Measurements from ENCODE around the gene AP2A1.

The AP2A1 gene

DNA sequence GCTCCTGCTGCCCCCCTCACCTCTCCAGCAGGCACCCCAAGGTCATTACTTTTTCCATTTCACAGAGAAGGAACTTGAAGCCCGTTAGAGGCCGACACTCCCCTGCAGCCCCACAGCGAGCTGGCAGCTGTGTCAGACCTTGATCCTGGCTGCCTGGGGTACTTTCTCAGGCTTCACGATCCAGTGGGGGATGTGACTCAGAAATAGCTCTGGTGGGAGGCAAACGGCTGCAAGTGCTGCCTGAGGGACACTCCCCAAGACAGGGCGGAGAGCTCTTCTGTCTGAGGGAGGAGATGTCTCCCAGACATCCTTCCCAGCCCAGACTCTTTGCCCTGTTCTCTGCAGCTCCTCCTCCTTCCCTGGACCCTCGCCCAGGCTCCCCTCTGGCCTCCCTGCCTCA, 8.5 kb upstream of the AP2A1 start:
- H3K9ac ChIP-seq (ENCODE audit: low read length) = no peak overlapping the region
- H3K9me2 ChIP-seq (replicated peaks; ENCODE audit: insufficient read depth, low read length) = no peaks in the 10 kb centered on the region
- no peaks in the 10 kb centered on the region for H3K27me3 ChIP-seq (ENCODE audit: low read length)
- no peaks in the 10 kb centered on the region for H3K36me3 ChIP-seq (ENCODE audit: low read length)
- no peak overlapping the region for H3K27ac ChIP-seq (ENCODE audit: low read depth, low read length)
- no peaks in the 10 kb centered on the region for H3K79me2 ChIP-seq (ENCODE audit: insufficient read depth, low read length)
- no peak for TF ChIP-seq EZH2phosphoT487 (conservative IDR thresholded peaks at IDR 0.05; ENCODE audit: low read length)
- TF ChIP-seq, protein P1, sequence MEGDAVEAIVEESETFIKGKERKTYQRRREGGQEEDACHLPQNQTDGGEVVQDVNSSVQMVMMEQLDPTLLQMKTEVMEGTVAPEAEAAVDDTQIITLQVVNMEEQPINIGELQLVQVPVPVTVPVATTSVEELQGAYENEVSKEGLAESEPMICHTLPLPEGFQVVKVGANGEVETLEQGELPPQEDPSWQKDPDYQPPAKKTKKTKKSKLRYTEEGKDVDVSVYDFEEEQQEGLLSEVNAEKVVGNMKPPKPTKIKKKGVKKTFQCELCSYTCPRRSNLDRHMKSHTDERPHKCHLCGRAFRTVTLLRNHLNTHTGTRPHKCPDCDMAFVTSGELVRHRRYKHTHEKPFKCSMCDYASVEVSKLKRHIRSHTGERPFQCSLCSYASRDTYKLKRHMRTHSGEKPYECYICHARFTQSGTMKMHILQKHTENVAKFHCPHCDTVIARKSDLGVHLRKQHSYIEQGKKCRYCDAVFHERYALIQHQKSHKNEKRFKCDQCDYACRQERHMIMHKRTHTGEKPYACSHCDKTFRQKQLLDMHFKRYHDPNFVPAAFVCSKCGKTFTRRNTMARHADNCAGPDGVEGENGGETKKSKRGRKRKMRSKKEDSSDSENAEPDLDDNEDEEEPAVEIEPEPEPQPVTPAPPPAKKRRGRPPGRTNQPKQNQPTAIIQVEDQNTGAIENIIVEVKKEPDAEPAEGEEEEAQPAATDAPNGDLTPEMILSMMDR (IDR thresholded peaks at IDR 0.05; ENCODE audit: insufficient read depth, low read length, poor library complexity, severe bottlenecking) = no peak
- H4K20me1 ChIP-seq (ENCODE audit: low read depth, low read length) = no peaks in the 10 kb centered on the region
- H3K4me2 ChIP-seq (ENCODE audit: low read depth, low read length, poor library complexity, severe bottlenecking) = no peak overlapping the region
- no peak overlapping the region for H3K4me3 ChIP-seq (ENCODE audit: insufficient read depth, low read length, poor library complexity, severe bottlenecking)
- H3F3A ChIP-seq (ENCODE audit: insufficient read depth) = no peaks in the 10 kb centered on the region
- no peaks in the 10 kb centered on the region; the same call in 1 of the 2 replicates for H3K9me3 ChIP-seq (ENCODE audit: insufficient read depth, low read length)
- no peak overlapping the region for H2AFZ ChIP-seq (ENCODE audit: low read depth, low read length, severe bottlenecking)

DNA sequence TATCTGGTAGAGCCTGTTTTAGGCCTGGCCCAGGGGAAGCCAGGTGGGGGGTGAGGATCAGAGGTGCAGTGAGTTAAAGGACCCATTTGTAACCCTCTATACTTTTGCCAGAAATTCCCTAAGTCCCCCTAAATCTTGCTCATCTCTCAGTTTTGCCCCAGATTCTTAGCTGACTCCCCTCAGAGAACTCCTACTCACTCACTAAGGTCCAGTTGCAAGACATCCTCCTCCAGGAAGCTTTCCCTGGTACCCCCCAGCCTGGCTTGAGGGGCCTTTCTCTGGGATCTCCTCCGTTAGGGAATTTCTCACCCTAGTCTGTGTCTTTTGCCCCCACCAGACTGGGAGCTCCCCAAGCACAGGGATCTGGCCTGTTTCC, 5.6 kb upstream of the AP2A1 start:
- no peak overlapping the region for H3K4me2 ChIP-seq (ENCODE audit: low read depth, low read length, poor library complexity, severe bottlenecking)
- no peak overlapping the region for H2AFZ ChIP-seq (ENCODE audit: low read depth, low read length, severe bottlenecking)
- no peaks in the 10 kb centered on the region for H3K36me3 ChIP-seq (ENCODE audit: low read length)
- no peaks in the 10 kb centered on the region; the same call in 1 of the 2 replicates for H3K9me3 ChIP-seq (ENCODE audit: insufficient read depth, low read length)
- H3K9ac ChIP-seq (ENCODE audit: low read length) = no peak overlapping the region
- H3K27ac ChIP-seq (ENCODE audit: low read depth, low read length) = no peak overlapping the region
- no peaks in the 10 kb centered on the region for H4K20me1 ChIP-seq (ENCODE audit: low read depth, low read length)
- no peaks in the 10 kb centered on the region for H3K9me2 ChIP-seq (replicated peaks; ENCODE audit: insufficient read depth, low read length)
- no peaks in the 10 kb centered on the region for H3K79me2 ChIP-seq (ENCODE audit: insufficient read depth, low read length)
- no peaks in the 10 kb centered on the region for H3F3A ChIP-seq (ENCODE audit: insufficient read depth)
- no peaks in the 10 kb centered on the region for H3K27me3 ChIP-seq (ENCODE audit: low read length)
- H3K4me3 ChIP-seq (ENCODE audit: insufficient read depth, low read length, poor library complexity, severe bottlenecking) = no peak overlapping the region
- TF ChIP-seq, protein P1 (IDR thresholded peaks at IDR 0.05; ENCODE audit: insufficient read depth, low read length, poor library complexity, severe bottlenecking) = no peak
- TF ChIP-seq EZH2phosphoT487 (conservative IDR thresholded peaks at IDR 0.05; ENCODE audit: low read length) = no peak

DNA sequence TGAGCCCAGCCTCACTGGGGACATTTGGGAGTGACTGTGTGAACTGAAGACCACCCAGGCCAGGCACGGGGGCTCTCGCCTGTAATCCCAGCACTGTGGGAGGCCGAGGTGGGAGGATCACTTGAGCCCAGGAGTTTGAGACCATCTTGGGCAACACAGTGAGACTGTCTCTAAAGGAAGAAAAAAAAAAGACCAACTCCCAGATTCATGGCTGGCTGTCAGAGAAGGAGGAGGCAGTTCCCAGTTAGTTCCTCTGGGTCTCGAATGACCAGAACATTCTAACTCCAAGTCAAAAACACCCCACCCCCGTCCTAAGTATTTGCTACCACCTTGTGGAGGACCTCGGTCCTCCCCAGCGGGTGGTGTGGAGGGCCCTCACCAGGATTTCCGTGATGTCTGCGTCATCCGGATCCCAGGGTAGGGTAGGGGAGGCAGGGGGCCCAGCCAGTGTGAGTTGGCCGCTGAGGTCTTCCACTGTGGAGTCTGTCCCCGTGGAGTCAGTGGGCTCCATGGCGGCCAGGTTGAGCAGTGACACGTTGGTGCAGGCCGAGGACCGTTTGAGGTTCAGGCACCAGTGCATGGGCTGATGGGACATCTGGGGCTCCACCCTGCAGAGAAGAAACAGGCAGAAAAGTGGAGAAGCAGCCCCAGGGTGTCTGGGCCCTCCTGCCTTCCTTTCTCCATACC, 5.0 kb upstream of the AP2A1 start:
- Histone ChIP-seq H3K79me2 (ENCODE audit: insufficient read depth, low read length) (no peaks in the 10 kb centered on the region), H3K36me3 (ENCODE audit: low read length) (no peaks in the 10 kb centered on the region), H3K27ac (ENCODE audit: low read depth, low read length) (no peak overlapping the region), H3F3A (ENCODE audit: insufficient read depth) (no peaks in the 10 kb centered on the region), H3K9me3 (ENCODE audit: insufficient read depth, low read length) (no peaks in the 10 kb centered on the region), H3K9me2 (replicated peaks; ENCODE audit: insufficient read depth, low read length) (no peaks in the 10 kb centered on the region), H3K4me2 (ENCODE audit: low read depth, low read length, poor library complexity, severe bottlenecking) (no peak overlapping the region), H3K27me3 (ENCODE audit: low read length) (no peaks in the 10 kb centered on the region), H3K9ac (ENCODE audit: low read length) (no peak overlapping the region), H4K20me1 (ENCODE audit: low read depth, low read length) (no peaks in the 10 kb centered on the region), H3K4me3 (ENCODE audit: insufficient read depth, low read length, poor library complexity, severe bottlenecking) (no peak overlapping the region), H2AFZ (ENCODE audit: low read depth, low read length, severe bottlenecking) (no peak overlapping the region)
- TF ChIP-seq EZH2phosphoT487 (conservative IDR thresholded peaks at IDR 0.05; ENCODE audit: low read length) = no peak
- TF ChIP-seq, protein P1 (IDR thresholded peaks at IDR 0.05; ENCODE audit: insufficient read depth, low read length, poor library complexity, severe bottlenecking) = no peak

Data from SU-DHL-6 (cell line).